NCI-H2227 (cell line): Measurements from ENCODE around the gene TOMM40.
A peak's percentile ranks its signal among the peaks of the same experiment; 100 is the strongest.
"Not testable (repeated sequence)": the region's sequence is repeated elsewhere in the genome, so short reads cannot be mapped to it uniquely, and the experiment has no call there.

Experiments used
- DNase-seq: peaks from one replicate; lab custom pipeline; 2025; ENCODE audit not compliant: unreplicated experiment; lab: John Stamatoyannopoulos, UW

TOMM40 gene

DNA sequence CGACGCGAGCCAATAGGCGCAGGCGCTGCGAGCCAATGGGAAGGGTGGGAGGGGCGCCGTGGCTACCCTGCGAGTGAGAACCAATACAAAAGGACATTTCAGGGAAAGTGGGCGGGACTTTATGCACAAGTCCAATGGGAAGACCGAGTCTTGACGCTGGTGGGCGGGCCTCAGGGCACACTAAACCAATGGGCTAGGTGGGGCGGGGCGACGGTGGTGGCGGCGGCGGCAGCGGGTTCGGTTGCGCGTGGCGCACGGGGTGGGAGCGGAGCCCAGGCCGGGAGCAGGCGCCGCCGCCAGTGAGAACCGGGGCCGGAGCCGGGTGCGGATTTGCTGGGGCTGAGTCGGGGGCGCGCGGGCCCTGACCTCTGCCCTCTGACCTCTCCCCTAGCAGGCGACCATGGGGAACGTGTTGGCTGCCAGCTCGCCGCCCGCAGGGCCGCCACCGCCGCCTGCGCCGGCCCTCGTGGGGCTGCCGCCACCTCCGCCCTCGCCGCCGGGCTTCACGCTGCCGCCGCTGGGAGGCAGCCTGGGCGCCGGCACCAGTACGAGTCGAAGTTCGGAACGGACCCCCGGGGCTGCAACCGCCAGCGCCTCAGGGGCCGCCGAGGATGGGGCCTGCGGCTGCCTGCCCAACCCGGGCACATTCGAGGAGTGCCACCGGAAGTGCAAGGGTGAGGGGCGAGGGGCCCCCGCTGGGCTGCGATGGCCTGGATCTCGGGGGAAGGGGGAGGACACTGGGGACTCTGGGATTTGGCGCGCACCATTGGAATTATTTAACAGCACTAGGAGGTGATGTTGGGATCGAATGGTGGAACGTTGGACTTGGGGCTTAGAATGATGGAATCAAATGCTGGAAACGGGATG lies at the start of gene TOMM40:
TSS of gene TOMM40 (plus strand) at position 239 of the 867 bp plus-strand sequence. CDS start at position 401, 162 bp downstream.
- peak; percentile 31 for DNase-seq

DNA sequence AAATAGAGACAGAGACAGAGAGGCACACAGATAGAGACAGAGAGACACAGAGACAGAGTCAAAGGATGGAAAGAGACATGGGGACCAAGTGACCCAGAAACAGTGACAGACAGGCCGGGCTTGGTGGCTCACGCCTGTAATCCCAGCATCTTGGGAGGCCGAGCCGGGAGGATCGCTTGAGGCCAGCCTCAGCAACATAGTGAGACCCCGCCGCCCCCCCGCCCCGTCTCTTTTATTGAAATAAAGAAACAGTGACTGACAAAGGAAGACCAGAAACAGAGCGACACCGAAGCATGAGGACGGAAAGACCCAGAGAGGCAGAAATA lies 45.8 kb upstream of the TOMM40 start:
- DNase-seq = no peak

DNA sequence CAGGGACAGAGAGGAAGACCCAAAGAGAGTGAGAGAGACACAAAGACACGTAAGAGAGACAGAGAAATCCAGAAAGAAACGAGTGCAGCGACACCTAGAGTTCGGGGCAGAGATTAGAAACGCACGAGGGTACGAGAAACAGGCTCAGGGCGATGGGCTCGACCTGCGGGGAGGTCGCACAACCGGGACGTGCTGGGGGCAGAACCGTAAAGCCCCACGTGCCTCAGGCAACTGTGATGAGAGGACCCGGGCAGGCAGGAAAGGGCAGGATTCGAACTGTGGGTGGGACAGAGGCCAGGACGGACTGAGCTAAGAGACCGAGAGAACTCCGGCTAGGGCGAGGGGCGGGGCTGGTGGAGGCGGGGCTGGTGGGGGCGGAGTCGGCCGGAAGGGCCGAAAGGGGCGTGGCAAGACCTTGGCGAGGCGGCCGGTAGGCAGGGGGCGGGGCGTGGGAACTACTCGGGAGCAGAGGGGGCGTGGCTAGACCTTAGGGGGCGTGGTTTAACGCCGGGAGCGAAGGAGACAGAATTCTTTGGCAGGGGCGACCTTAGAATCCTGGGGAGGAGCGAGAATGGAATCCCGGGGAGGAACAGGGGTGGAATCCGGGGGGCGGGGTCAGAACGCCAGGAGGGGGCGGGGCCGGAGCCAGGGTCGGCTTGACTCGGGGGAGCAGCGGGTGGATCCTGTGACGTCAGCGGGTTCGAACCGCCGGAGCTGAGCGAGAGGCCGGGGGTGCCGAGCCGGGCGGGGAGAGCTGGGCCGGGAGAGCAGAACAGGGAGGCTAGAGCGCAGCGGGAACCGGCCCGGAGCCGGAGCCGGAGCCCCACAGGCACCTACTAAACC lies 45.2 kb upstream of the TOMM40 start, which contains the start of gene NECTIN2:
TSS of gene NECTIN2 (plus strand) at position 686 of the 843 bp plus-strand sequence. CDS start 229 bp downstream, outside the sequence.
- DNase-seq = peak; percentile 95

DNA sequence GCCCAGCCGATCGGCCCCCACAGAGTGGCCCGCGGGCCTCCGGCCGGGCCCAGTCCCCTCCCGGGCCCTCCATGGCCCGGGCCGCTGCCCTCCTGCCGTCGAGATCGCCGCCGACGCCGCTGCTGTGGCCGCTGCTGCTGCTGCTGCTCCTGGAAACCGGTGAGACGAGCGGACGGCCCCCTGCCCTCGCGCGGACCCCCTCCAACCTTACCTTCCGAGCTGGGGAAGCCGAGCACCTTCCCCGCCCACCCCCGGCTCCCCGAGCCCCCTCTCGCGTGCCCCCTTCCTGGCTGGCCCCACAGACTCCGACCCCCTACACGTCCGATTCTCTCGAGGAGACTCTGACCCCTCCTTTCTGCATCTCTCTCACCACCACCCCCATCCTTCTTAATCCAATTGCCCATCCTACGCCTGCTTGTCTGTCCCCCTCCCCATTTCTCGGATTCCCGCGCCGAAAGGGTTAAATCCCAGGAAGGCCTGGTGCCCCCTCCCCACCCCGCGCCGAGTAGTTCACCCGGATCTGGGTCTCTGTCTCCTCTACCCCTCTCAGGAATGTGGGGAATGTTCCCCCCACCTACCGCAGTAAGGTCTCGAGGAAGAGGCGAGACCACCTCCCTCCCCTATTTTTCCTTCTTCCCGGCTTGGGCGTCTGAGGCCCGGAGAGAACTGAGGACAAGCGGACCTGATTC lies 44.5 kb upstream of the TOMM40 start:
- DNase-seq = peak; percentile 19

DNA sequence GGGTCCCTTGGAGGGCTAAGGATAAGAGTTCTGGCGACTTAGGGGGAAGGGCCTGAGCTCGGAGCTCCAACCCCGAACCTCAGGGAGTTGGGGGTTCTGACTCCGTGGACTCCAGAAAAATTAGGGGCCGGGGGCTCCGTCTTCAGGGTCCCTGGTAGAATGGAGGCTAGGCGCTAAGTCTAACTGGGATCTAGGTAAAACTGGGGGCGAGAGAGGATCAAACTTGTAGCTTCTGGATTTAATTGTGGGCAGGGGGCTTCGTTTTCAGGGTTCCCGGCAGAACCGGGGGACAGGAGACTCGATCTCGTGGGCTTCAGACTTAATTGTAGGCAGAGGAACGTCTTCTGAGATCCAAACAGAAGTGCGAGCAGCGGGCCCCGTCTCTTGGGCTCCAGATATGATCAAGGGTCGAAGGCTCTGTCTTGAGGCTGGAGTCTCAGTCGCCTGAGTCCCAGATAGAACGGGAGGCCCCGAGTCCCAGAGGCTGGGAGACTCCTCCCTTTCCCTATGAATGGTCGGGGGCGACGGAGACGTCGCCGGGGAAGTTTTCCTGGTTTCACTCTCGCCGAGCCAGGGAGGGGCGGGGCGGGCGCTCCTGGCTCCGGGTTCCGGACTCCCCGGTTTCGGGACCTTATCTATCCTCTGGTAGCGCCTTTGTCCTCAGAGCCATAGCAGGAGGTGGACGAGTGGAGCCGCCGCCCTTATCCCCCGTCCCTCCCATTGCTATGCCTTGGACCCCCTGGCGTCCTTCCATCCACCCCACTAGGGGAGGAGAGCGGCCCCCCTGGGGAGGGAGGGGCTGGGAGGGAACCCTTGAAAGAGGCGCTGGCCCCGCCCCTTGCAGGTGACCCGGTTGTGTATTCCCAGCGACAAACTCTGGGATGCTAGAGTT lies 43.7 kb upstream of the TOMM40 start:
- peak; percentile 54 for DNase-seq

DNA sequence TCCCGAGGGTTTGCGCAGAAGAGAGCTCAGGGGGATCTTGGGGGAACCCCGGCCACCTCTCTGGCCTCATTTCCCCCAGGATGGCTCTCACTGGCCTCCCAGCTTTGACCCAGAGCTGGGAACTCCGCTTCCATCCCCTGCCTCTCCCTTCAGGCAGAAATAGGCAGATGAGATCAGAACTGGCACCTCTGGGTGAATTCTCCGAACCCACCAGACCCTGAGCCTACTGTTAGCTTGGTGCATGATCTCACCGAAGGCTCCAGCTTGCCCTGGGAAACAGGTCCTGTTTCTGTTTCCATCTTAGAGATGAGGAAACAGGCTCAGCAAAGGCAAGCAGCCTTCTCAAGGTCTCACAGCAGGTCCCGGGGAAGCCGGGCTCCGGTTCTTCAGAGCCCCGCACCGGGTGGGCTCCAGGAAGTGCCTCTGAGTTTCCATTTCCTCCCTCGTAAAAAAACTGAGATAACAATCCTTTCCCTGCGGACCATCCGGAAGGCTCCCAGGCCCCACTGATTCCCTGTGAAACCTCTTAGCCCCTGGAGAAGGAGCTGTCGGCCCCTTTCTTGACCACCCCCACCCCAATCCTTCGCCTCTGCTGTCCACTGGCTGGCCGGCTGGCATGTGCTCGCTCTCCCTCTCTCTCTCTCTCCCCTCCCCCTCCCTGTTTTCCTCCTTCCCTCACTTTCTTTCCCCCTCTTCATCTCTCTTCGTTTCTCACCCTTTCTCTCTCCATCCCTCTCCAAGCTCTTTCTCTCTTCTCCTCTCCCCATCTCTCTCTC lies 42.8 kb upstream of the TOMM40 start:
- DNase-seq = peak; percentile 34

DNA sequence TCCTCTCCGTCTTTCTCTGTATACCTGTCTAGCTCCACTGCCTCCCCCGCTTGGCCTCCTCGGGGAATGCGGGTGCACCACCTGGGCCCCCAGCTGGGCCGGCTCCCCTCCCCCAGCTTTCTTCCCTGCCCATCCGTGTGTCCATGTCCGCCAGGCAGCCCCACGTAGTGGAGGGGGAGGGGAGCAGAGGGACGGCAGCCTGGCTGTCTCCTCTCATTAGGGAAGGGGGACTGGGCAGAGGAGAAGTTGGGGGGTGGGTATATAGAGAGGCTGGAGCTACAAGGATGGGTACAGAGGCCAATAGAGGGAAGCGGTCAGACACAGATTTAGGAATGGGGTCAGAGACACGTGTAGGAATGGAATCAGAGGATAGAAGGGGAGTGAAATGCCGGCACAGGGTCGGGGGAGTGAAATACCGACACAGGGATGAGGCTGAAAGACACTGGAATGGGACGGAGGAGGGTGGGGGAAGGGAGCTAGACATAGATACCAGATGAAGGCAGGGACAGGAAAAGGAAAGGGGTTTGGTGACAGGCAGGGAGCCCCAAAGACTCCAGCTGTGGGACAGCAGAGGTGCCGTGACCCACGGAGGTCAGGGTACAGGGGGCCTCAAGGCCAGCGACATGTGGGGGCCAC lies 42.1 kb upstream of the TOMM40 start:
- DNase-seq = peak; percentile 35

DNA sequence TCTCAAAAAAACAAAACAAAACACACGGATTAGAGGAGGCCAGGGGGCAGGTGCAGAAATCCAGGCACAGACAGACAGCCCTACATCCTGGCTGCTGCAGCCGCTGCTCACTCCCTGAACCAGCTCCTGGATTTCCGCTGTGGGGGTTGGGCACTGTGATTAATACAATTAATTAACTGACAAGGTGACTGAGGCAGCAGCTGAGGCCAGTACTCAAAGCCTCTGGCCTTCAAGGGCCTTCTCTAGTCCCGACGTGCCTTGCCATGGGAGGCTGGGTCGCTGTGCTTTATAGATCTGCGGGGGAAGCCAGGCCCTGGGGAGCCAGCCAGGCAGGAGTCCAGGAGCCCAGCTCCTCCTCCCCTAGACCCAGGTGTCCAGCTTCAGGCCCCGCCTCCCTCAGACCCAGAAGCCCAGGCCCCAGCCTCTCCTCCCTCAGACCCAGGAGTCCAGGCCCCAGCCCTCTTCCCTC lies 40.4 kb upstream of the TOMM40 start:
- no peak for DNase-seq

DNA sequence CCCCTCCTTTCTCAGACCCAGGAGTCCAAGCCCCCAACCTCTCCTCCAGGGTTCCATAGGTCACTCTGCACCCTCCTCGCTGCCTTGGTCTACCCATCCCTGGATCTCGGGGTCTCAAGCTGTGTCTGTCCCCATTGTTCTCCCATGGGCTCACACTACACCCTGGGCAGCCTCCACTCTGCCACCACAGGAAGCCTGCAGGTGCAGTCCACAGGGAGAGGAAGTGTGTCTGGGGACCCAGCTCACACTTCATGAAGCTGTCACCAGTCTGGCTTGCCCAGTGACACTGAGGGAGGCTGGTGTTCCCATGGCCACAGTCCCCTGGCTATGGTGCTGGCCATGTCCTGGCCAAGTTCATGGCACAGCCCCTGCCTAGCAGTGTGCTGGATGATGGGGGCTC lies 39.6 kb upstream of the TOMM40 start:
- no peak for DNase-seq

DNA sequence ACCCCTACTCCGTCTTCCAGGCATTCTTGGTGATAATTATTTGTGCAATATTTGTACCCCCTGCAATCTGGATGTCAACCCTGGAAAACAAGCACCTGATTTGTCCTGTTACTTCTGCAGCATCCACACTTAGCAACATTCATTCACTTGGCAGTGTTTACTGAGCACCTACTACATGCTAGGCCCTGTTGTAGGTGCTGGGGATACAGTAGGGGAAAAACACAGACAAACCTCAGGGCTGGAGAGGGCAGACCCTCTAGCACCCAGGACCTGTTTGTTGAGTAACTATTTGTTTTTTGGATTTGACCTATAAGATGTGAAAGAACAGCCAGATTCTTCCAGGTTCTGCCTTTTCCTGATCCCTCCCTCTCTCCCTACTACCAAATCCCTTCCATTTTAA lies 35.4 kb upstream of the TOMM40 start:
- DNase-seq = no peak

DNA sequence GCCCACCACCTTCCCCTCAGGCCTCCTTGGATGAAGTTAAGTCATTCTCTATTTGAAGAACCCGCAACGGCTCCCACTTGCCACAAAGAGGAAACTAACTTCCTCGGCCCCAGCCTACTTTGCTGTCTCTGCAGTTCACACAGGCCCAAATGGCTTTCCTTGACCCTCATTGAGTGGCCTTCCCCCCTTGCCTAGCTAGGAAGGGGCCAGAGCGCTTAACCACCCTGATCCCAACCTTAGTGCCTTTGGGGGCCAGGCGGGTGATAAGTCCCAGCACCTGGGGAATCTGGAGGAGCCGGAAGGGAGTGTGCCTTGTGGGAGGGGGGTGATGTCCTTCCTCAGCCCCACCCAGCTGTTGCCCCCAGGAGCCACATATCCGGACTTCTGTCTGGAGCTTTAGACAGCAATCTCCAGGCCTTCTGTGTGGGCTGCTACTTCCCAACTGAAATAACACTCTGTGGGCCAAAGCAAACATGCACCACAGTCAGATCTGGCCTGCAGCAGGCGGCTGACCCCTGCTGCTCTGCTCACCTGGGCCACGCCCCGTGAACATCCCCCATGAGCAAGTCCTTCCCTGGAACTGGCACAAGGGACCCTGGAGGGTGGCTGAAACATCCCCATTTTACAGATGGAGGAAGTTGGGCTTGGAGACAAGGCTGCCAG lies 34.5 kb upstream of the TOMM40 start:
- no peak for DNase-seq

DNA sequence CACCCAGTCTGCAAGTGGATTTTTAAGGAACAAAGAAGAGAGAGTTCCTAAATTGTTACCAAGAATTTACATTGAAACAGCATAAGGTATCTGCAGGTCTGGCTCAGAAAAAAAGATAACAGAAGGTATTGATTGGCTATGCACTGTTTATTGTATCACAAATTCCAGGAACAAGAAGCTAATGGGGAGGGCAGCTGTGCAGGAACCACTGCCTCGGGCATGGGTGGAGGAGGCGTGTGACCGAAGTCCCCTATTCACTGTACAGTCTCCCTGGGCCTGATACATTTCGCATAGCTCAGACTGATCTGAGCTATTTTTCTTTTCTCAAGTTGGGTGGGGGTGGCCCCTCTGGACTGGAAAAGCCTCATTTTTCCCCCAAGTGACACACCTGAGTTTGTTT lies 33.2 kb upstream of the TOMM40 start:
- no peak for DNase-seq

DNA sequence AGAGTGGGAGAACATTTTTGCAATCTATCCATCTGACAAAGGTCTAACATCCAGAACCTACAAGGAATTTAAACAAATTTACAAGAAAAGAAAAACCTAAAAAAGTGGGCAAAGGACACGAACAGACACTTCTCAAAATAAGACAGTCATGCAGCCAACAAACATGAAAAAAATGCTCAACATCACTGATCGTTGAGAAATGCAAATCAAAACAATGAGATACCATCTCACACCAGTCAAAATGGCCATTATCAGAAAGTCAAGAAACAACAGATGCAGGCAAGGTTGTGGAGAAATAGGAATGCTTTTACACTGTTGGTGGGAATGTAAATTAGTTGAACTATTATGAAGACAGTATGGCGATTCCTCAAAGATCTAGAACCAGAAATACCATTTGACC lies 29.5 kb upstream of the TOMM40 start:
- DNase-seq = not testable (repeated sequence)

DNA sequence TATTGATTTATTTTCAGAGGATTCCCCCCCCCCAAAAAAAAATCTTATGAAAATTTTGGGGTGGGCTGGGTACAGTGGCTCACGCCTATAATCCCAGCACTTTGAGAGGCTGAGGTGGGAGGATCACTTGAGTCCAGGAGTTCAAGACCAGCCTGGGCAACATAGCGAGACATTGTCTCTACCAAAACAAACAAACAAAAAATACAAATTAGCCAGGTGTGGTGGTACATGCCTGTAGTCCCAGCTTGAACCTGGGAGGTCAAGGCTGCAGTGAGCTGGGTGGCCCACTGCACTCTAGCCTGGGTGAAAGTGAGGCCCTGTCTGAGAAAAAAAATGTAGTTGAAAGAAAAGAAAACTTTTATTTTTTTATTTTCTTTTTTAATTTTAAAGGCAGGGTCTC lies 27.1 kb upstream of the TOMM40 start:
- no peak for DNase-seq

DNA sequence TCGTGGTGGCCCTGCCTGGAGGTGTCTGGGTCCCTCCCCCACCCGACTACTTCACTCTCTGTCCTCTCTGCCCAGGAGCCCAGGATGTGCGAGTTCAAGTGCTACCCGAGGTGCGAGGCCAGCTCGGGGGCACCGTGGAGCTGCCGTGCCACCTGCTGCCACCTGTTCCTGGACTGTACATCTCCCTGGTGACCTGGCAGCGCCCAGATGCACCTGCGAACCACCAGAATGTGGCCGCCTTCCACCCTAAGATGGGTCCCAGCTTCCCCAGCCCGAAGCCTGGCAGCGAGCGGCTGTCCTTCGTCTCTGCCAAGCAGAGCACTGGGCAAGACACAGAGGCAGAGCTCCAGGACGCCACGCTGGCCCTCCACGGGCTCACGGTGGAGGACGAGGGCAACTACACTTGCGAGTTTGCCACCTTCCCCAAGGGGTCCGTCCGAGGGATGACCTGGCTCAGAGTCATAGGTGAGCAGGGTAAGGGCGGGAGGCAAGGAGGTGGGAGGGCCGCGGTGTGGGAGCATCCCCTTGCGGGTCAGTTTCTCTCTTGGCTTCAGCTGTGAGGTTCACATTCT lies 25.8 kb upstream of the TOMM40 start:
- DNase-seq = no peak

DNA sequence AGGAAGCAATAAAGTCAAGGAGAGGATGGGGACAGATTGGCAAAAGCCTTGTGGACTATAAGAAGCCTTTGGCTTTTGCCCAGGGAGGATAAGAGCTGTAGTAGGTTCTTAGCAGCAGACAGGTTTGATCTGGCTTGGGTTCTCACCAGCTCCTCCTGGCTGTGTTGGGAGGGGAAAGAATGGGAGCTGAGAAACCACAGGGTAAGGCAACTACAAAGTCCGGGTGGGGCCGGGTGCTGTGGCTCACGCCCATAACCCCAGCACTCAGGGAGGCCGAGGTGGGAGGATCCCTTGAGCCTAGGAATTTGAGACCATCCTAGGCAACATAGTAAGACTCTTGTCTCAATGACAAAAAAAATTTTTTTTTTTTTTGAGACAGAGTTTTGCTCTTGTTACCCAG lies 24.4 kb upstream of the TOMM40 start:
- no peak for DNase-seq

DNA sequence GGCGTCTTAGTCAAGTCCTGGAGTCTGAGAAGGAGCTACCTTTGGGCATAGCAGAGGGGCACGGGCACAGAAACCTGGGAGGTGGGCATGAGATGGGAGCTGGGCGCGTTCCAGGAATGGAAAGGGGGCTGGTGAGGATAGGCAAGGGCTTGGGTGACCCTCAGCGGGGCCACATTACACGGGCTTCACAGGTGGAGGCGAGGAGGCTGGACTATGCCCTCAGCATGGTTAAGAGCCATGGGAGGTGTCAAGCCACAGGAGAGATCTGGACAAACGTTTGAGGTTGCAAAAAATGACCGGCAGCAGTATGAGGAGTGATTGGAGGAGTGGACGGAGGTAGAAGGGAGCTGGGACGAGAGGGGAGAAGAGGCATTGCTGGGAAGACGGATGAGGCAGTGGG lies 23.5 kb upstream of the TOMM40 start:
- DNase-seq = no peak

DNA sequence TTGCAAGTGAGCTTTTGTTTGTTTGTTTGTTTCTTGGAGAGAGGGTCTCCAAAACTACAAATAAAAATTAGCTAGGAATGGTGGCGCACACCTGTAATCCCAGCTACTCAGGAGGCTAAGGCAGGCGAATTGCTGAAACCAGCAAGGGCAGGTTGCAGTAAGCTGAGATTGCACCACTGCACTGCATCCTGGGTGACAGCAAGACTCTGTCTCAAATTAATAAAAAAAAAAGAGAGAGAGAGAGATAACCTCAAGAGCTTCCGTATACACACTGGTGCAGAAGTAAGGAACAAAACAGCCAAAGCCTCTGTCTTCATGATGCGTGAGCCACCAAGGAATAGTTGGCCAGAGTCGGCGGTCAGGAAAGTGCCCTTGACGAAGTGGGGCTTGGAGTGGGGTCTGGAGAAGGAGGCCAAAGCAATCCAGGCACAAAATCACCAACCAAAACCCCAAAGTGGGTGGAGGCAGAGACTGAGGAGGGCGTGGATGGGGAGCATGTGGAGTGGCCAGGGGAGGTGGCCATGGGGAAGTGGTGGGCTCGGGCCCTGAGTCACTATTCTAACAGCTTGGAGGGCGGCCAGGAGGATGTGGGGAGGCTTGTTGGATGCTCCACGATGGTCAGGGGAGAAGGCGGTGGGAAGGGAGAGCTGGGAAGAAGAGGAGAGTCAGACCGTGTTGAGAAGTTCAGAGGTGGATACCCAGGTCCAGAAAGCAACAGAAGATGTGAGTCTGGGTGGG lies 21.2 kb upstream of the TOMM40 start:
- no peak for DNase-seq
